ENCODE measurements around the gene RRAS2. TPM values are rescaled to one million over a fixed set of nuclear protein-coding genes. Genes with fewer than 3 reads are reported as not detected.
"Not testable (repeated sequence)": the region's sequence is repeated elsewhere in the genome, so short reads cannot be mapped to it uniquely, and the experiment has no call there.

The RRAS2 gene
- total RNA-seq, 1 experiment from 2014 or later: 164 TPM

DNA sequence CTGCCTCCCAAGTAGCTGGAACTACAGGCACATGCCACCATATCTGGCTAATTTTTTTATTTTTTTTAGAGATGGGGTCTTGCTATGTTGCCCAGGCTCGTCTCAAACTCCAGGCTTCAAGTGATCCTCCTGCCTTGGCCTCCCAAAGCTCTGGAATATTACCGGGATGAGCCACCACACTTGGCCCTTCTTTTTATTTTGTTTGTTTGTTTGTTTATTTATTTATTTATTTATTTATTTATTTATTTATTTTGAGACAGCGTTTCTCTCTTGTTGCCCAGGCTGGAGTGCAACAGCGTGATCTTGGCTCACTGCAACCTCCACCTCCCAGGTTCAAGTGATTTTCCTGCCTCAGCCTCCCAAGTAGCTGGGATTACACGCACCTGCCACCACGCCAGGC lies 44.5 kb upstream of the RRAS2 start:
- not testable (repeated sequence) for H3K9me3 Mint-ChIP-seq; DNase-seq (ENCODE audit: low spot score); H3K27me3 Mint-ChIP-seq (ENCODE audit: low read depth); H3K4me3 Mint-ChIP-seq; ATAC-seq; H3K36me3 Mint-ChIP-seq; H3K27ac Mint-ChIP-seq
- TF ChIP-seq ZNF121 (CRISPR knock-in tag; IDR thresholded peaks at IDR 0.05): peak; percentile 25; the same call in 1 of the 2 replicates
- CTCF ChIA-PET: interaction anchor here (2.8 kb wide), 1 partner anchor 10 kb away, joined by 11 read pairs; no protein-coding TSS in a partner anchor
- POLR2A ChIA-PET: interaction anchor here (0.6 kb wide), 1 partner anchor 70 kb away, joined by 5 read pairs; no protein-coding TSS in a partner anchor
- peaks cover 20% of the 10 kb centered on the region for H3K4me1 Mint-ChIP-seq

DNA sequence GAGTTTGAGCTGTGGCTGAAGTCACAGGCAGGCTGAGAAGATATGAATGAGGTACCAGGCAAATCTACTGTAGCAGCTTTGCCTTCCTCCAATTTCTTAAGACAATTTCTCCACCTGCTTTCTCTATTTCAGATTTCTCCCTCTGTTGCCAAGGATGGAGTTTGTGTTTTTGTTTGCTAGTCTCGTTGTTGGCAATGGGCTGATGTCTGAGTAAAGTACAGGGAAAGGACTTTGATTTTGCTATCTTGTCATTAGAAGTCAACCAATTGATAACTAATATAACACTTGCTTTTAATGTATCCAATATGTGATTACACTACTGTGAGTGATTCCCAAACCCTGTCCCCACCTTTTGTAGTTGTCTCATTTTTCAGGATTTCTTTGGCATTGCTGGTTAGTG lies 40.1 kb upstream of the RRAS2 start:
- Mint-ChIP-seq H3K36me3 (no peaks in the 10 kb centered on the region), H3K27me3 (ENCODE audit: low read depth) (no peaks in the 10 kb centered on the region), H3K4me3 (no peak overlapping the region), H3K27ac (no peak overlapping the region), H3K4me1 (0 out of 2 replicates have a peak, but pooled peaks cover 2% of the 10 kb centered on the region), H3K9me3 (no peaks in the 10 kb centered on the region)
- ChIA-PET POLR2A (no interaction called here), CTCF (interaction anchor here (0.5 to 0.8 kb wide), 3 partner anchors 20 to 54 kb away, joined by 3 read pairs; no protein-coding TSS in a partner anchor)
- no peak for TF ChIP-seq NR3C1 (CRISPR knock-in tag; conservative IDR thresholded peaks at IDR 0.05; ENCODE audit: low read depth)
- TF ChIP-seq ZNF671 (CRISPR knock-in tag; IDR thresholded peaks at IDR 0.05): no peak
- TF ChIP-seq PRRX2 (CRISPR knock-in tag; IDR thresholded peaks at IDR 0.05): no peak
- TF ChIP-seq ZNF263 (CRISPR knock-in tag; IDR thresholded peaks at IDR 0.05; ENCODE audit: low read depth): no peak
- no peak for ATAC-seq
- DNase-seq (ENCODE audit: low spot score): no peak

DNA sequence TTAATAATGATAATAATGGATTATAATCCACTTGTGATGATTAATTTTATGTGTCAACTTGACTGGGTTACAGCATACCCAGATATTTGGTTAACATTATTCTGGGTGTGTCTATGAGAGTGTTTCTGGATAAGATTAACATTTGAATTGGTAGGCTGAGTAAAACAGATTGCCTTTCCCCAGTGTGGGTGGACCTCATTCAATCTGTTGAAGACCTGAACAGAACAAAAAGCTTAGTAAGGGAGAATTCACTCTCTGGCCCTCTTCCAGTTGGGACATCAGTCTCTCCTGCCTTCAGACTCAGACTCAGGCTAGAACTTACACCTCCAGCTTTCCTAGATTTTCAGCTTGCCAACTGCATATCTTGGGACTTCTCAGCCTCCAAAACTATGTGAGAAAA lies 37.3 kb upstream of the RRAS2 start:
- H3K9me3 Mint-ChIP-seq: no peaks in the 10 kb centered on the region
- DNase-seq (ENCODE audit: low spot score): no peak
- CTCF ChIA-PET: interaction anchor here (1.6 to 1.9 kb wide), 2 partner anchors 17 to 23 kb away, joined by 5 to 6 read pairs; no protein-coding TSS in a partner anchor
- no peak for ATAC-seq
- no peaks in the 10 kb centered on the region for H3K27me3 Mint-ChIP-seq (ENCODE audit: low read depth)
- POLR2A ChIA-PET: no interaction called here
- H3K27ac Mint-ChIP-seq: no peak overlapping the region
- H3K4me3 Mint-ChIP-seq: no peak overlapping the region
- no peak for TF ChIP-seq TEAD4 (CRISPR knock-in tag; IDR thresholded peaks at IDR 0.05)
- no peak for TF ChIP-seq MXD4 (CRISPR knock-in tag; IDR thresholded peaks at IDR 0.05; ENCODE audit: borderline replicate concordance)
- TF ChIP-seq ZNF671 (CRISPR knock-in tag; IDR thresholded peaks at IDR 0.05): no peak
- no peak for TF ChIP-seq SMAD4 (CRISPR knock-in tag; IDR thresholded peaks at IDR 0.05)
- TF ChIP-seq, protein P1, sequence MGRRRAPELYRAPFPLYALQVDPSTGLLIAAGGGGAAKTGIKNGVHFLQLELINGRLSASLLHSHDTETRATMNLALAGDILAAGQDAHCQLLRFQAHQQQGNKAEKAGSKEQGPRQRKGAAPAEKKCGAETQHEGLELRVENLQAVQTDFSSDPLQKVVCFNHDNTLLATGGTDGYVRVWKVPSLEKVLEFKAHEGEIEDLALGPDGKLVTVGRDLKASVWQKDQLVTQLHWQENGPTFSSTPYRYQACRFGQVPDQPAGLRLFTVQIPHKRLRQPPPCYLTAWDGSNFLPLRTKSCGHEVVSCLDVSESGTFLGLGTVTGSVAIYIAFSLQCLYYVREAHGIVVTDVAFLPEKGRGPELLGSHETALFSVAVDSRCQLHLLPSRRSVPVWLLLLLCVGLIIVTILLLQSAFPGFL (CRISPR knock-in tag; IDR thresholded peaks at IDR 0.05; ENCODE audit: borderline replicate concordance): no peak
- TF ChIP-seq NFE2L1 (CRISPR knock-in tag; IDR thresholded peaks at IDR 0.05): no peak
- TF ChIP-seq, protein P2, sequence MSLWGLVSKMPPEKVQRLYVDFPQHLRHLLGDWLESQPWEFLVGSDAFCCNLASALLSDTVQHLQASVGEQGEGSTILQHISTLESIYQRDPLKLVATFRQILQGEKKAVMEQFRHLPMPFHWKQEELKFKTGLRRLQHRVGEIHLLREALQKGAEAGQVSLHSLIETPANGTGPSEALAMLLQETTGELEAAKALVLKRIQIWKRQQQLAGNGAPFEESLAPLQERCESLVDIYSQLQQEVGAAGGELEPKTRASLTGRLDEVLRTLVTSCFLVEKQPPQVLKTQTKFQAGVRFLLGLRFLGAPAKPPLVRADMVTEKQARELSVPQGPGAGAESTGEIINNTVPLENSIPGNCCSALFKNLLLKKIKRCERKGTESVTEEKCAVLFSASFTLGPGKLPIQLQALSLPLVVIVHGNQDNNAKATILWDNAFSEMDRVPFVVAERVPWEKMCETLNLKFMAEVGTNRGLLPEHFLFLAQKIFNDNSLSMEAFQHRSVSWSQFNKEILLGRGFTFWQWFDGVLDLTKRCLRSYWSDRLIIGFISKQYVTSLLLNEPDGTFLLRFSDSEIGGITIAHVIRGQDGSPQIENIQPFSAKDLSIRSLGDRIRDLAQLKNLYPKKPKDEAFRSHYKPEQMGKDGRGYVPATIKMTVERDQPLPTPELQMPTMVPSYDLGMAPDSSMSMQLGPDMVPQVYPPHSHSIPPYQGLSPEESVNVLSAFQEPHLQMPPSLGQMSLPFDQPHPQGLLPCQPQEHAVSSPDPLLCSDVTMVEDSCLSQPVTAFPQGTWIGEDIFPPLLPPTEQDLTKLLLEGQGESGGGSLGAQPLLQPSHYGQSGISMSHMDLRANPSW (CRISPR knock-in tag; conservative IDR thresholded peaks at IDR 0.05; ENCODE audit: low read depth): no peak
- TF ChIP-seq SP1 (CRISPR knock-in tag; conservative IDR thresholded peaks at IDR 0.05): no peak
- TF ChIP-seq IRF2 (CRISPR knock-in tag; IDR thresholded peaks at IDR 0.05; ENCODE audit: borderline replicate concordance, low read depth): no peak
- no peak for TF ChIP-seq ZNF232 (CRISPR knock-in tag; IDR thresholded peaks at IDR 0.05)
- TF ChIP-seq JUN (CRISPR knock-in tag; IDR thresholded peaks at IDR 0.05): no peak
- TF ChIP-seq, protein P3, sequence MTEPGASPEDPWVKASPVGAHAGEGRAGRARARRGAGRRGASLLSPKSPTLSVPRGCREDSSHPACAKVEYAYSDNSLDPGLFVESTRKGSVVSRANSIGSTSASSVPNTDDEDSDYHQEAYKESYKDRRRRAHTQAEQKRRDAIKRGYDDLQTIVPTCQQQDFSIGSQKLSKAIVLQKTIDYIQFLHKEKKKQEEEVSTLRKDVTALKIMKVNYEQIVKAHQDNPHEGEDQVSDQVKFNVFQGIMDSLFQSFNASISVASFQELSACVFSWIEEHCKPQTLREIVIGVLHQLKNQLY (CRISPR knock-in tag; IDR thresholded peaks at IDR 0.05): no peak
- TF ChIP-seq ESRRA (CRISPR knock-in tag; IDR thresholded peaks at IDR 0.05; ENCODE audit: borderline replicate concordance): no peak
- TF ChIP-seq, protein P4, sequence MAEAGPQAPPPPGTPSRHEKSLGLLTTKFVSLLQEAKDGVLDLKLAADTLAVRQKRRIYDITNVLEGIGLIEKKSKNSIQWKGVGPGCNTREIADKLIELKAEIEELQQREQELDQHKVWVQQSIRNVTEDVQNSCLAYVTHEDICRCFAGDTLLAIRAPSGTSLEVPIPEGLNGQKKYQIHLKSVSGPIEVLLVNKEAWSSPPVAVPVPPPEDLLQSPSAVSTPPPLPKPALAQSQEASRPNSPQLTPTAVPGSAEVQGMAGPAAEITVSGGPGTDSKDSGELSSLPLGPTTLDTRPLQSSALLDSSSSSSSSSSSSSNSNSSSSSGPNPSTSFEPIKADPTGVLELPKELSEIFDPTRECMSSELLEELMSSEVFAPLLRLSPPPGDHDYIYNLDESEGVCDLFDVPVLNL (CRISPR knock-in tag; IDR thresholded peaks at IDR 0.05; ENCODE audit: borderline replicate concordance, low read depth): no peak
- 0 out of 2 replicates have a peak, but pooled peaks cover 2% of the 10 kb centered on the region for H3K4me1 Mint-ChIP-seq
- H3K36me3 Mint-ChIP-seq: no peaks in the 10 kb centered on the region

All from WTC11 (cell line).